ENCODE results near the gene SLC35D2.
"Not testable (repeated sequence)": the region's sequence is repeated elsewhere in the genome, so short reads cannot be mapped to it uniquely, and the experiment has no call there.

SLC35D2 gene

DNA sequence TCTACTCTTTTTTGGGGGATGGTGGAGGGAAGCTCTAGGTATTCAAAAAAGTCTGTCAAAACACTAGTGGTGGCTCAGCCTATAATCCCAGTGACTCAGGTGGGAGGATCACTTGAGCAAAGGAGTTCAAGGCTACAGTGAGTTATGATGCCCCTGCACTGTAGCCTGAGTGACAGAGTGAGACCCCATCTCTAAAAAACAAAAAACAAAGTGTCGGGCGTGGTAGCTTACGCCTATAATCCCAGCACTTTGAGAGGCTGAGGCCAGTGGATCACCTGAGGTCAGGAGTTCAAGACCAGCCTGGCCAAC, 15.8 kb upstream of the SLC35D2 start:
- DNase-seq = no peak

DNA sequence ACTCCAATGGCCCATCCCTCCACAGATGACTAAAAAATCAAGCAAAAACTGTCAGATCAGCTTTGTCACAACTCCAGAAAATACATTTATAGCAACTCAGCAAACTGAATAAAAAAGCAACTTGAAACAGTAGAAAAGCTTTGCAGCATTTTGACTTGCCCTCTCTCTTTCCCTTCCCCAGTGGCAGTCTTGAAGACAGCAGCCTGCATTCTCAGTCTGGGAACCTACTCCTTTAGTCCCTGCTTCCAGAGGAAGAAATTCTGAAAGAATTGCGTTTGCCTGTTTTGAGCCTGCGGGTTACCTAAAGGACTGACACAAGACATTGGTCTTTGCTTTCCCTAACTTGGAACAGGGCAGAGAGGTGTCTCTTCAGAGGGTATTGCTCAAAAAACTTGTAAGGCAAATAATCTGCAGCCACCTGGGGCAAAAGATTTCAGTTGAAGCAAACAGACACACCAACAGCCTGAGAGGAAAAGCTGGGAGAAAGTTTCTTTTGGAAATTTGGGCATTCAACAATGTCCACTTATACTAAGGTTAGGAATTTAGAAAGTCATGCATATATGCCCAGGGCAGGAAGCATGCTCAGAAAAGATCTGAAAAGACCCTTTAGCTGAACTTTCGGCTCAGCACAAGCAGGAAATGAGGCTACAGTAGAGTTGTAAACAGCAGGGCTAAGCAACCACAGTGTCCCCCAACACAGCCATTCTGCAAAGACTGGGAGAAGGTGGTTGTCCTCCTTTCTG, 15.2 kb upstream of the SLC35D2 start:
- DNase-seq = no peak

DNA sequence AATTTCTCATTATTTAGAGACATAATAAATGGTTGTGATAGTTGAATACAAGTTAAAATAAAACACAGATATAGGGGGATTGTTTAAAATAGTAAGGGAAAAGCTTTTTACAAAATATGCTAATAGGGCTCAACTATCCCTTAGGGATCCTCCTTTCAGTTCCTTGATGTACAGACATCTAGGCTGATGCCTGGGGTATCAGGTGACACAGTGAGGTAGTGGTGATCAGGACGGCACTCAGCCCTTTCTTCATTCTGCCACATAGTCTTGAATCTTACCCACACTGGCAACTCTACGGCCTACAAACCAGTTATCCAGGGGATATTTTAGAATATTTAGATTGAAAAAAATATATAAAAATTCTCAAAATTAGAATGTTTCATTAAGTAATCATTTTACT, 12.5 kb upstream of the SLC35D2 start:
- DNase-seq = no peak

DNA sequence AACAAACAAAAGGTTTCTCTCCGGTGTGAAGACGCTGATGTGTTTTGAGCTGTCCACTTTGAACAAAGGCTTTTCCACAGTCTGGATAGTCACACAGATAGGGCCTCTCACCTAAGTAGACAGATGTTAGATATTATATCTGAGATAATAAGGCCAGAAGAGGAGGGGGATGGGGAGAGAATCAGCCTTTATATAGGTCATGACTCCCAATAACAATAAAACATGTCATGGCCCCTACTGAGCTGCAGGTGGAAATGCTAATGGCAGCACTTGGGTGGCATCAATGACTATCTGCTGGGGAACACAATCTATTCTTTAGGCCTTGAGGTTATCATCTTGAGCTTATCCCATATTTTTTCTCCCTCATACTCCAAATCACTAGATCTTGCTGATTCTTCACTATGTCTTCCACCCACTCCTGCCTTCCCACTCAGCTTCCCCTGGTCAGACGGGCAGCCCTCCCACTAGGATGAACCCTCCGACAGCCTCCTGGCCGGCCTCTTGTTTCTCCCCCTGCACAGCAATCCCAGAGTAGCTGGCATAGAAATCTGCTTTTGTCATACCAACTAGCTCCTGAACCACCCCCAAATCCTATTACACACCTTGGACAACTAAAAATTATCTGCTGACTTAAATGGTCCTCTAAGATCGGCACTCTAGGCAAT, 11.5 kb upstream of the SLC35D2 start:
- DNase-seq = no peak

DNA sequence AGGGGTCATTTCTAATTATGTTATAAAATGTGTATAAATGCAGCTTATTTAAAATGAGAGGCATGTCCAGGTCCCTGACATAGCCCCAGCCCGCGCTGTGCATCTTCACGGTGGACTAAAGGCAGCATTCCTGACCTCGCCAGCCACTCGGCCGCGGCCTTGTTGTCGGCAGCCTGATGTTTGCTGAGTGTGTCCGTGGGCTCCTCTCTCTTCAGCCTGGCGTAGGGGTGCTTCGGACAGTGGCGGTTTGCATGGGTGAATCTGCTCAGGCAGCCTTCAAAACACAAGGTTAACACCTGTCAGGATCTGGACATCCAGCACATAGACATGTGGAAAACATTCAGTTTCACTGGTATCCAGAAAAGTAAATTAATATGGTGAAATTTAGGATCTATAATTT, 8.8 kb upstream of the SLC35D2 start:
- DNase-seq = no peak

DNA sequence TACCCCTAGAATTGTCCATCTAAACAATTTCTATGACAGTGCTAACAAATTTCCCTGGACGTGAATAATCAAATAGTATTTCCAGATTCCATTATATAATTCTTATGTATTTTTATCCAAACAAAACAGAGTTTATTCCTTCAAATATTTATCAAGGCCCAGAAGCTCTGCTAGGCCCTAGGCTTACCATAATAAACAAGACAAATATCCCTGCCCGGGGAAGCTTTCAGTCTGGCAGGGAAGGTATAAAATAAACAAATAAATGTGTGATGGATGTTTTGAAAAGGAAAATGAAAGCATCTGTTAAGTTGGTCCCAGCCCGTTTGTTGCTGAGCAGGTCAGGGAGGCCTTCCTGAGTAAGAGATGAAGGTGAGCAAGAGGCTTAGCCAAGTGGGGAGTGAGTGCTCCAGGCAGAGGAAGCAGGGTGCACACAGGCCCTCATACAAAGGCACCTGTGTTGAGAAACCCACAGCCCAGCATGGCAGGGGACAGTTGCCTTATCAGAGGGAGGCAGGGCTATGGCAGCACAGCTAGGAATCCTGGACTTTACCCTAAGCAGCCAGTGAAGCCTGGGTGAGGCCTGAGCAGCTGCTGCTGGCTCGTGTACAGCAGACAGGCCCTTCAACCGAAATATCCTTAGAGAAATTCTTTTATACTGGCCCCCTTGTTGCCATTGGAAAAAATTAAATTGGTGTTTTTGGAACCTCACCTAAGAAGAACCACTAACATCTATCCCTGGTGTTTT, 7.7 kb upstream of the SLC35D2 start:
- DNase-seq = no peak

DNA sequence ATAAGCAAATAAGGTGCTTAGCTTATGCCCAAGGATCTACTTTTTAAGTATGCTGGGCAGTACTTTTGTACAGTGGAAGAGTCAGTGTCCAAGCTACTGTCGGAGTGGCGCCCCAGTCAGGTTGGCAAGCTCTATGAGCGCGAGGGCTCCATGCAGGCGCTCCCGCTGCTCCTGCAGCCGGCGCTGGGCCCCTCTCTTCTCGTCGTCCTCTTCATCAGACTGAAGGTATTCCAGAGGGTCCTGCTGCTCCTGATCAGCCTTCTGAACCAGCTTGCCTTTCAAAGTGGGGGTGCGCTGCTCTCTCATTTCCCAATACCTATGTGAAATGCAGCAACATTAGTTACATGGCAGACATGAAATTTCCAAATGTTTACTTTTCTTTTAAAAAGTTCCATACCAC, 4.6 kb upstream of the SLC35D2 start:
- DNase-seq = no peak

DNA sequence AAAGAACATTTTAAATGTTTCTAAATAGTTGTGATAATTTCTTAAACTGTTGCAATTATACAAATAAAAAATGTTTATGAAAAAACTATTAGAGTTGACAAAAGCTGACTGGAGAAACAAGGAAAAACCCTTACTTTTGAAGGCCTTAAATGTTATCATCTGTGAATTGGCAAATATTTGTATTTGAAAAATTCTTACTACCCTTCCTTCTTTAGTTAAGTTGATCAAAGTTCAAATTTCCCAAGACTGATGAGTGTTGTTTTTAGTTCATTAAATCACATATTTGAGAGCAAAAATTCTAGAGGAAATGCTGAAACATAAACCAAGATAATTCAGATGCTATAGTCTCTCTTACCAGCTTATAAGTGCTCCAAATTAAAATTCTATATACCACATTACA, 2.6 kb upstream of the SLC35D2 start:
- no peak for DNase-seq

DNA sequence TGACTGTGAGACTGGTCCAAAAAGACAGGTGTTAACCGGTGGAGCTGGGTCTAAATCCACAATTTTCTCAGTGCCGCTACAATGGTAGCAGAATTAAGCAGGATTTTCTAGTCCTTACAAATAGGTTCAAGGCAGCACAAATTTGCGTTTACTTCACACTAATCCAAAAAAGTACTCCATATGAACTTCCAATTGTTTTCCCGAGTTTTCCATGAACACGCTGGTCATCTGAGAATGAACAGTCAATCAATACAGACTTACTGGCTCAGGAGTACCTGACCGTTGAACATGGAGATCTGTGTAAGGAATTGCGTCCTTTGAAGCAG, 709 bp downstream of the SLC35D2 start:
- DNase-seq = no peak

DNA sequence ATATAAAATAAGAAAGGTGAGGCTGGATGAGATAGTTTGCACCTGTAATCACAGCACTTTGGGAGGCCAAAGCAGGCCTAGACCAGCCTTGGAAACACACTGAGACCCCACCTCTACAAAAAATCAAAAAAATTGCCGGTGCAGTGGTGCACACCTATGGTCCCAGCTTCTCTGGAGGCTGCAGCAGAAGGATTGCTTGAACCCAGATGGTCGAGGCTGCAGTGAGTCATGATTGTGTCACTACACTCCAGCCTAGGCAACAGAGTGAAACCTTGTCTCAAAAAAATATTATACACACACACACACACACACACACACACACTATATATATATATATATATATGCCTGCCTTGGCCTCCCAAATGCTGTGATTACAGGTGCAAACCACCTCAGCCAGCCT, 1.3 kb downstream of the SLC35D2 start:
- no peak for DNase-seq

DNA sequence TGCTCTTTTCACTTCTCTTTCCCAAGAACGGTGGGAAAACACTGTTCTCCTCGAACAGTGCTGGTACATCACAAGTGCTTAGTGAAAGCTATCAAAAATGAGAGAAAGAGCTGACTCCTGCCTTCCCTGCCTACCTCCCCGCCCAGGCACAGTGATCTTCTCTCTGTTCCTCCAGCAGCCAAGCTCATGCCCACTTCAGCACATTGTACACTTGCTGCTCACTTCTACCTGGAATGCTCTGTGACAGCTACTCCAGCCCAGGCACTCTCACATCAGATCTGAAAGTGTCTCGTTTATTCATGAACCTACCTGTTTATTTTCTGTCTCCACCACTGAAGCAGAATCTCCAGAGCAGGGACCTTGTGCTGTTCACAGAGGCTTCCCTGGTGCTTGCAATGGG, 1.8 kb downstream of the SLC35D2 start:
- no peak for DNase-seq

DNA sequence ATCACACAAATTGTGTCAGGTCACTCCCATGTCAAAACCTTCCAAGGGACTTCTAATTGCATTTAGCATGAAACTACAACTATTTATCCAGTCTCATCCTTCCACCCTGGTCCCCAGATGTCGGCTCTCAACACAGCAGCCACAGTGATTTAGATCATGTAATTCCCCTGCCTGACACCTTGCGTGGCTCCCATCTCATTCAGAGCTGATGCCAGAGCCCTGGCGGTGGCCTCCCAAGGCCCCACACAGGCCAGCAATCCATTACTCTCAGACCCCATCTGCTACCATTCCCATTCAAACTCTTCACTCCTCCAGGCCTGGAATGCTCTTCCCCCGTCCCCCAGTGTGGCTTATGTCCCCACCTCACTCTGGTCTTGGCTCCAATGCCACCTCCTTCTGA, 2.4 kb downstream of the SLC35D2 start:
- DNase-seq = no peak

DNA sequence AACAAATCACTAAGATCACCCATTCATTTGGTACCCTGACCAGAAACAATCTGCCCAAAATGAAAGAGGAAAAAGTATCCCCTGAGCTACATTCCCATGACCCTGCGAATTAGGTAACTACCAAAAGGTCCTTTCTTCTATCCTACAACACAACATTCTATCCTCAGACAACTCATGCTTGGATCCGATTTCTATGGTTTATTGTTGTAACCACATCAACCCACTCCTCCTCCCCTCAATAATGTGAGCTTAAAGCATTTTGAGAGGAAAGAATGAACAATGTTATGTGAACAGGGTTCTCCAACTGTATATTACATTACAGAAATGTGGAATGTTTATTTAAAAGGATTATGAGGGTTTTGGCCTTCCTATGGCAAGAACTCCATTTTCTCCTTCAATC, 4.0 kb downstream of the SLC35D2 start:
- DNase-seq = no peak

DNA sequence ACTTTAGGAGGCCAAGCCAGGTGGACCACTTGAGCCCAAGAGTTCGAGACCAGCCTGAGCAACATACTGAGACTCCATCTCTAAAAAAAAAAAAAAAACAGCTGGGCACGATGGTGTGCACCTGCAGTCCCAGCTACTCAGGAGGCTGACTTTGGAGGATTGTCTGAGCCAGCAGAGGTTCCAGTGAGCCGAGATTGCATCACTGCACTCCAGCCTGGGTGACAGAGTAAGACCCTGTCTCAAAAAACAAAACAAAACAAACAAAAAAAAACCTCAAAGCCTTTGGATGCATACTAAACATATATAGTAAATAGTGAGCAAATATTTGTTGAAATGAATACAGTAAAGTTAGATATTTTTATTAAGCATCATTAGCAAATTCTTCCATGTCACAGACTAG, 5.3 kb downstream of the SLC35D2 start:
- no peak for DNase-seq

DNA sequence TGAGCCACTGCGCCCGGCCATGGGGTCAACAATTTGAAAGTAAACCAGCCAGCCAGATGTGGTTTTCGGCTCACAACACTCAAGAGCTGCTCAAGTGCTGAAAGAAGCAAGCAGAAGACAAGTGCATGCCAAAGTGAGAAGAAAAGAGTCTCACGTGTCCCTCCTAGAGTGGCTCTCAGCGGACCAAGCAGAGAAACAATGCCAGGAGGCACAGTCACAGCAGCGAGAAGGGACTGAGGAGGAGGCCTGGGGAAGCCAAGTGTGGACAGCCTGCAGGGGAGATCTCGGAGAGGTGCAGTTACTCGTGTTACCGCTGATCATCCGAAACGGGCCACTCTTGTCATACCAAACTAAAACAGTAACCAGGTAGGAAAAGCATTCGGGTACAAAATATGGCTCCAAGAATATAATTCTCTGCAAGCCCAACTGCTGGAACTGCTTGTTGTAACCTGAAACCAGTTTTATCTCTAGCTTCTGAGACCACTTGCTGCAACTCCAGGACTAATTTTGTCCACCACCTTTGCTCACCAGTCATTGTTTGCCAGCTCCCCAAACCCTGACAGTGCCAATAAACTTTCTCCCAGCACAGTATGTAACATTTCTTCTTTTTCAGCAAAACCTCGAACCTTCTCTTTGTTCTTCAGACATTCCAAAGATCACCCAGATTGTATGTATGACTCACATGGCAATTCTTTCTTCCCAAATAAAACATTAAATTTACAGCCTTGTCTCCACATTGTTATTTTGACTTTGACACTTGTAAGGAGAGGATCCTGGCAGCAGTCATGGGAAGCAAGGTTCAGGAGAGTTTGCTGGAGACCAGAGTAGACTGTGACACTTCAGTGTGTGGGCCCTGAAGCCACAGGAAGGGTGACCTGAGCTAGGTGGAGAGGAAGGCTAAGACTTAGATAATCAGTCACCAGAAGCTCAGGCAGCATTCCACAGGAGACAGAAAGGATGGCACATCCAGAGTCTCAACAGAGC, 6.3 kb downstream of the SLC35D2 start:
- DNase-seq = no peak

DNA sequence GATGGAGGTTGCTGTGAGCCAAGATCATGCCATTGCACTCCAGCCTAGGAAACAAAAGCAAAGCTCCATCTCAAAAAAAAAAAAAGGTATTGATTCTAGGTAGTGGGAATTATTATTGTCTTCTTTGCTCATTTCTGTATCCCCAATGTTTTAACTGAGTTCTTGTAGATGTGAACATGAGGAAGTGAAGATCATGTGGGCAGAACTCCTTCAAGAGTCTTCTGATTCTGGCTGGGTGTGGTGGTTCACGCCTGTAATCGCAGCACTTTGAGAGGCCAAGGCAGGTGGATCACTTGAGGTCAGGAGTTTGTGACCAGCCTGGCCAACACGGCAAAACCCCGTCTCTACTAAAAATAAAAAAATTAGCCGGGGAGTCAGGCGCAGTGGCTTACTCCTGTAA, 8.0 kb downstream of the SLC35D2 start:
- DNase-seq = not testable (repeated sequence)

DNA sequence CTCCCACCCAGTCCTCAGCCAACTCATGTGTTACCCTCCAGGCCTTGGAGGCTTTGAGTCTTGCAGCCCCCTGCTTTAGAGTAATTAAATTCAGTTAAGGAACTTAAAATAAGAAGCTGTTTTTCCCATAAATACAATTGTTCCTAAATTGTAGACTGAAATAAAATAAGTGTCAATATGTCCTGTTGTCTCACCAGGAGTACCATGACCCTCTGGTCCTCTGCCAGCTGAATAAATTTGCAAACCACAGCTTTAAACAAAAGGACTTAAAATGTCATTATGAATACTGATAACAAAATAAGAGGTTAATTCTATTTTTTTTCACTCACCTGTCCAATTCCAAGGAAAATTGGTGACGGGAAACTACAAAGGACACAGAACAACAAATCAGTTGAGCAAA, 15.6 kb downstream of the SLC35D2 start:
- DNase-seq = no peak

DNA sequence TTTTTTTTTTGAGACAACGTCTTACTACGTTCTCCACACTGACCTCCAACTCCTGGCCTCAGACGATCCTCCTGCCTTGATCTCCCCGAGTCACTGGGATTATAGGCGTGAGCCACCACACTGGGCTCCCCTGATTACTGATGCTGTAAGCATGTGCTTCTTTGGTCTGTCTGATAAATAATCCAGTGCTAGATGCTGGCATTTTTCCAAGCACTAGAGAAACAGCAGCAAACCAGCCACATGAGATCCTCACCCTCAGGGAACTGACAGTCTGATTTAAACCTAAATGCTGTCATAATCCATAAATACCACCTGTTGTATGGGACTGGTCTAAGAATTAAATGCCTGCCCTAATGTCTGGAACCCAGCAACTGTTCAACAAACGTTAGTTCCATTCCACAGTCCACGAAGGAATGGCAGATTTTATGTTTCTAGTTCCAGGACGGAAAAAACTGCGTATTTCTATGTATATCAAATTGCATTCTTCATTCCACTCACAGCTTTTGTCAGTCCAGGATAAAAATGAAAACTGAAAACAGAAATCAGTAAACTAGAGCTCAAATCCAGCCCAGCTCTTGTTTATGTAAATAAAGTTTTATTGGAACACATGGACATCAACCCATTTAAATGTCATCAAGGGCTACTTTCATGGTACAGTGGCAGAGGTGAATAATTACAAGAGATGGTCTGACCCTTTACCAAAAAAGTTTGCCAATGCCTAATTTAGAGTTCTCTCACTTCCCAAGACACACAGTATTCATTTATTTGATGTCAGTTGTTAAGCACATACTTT, 20.1 kb downstream of the SLC35D2 start:
- DNase-seq = no peak

DNA sequence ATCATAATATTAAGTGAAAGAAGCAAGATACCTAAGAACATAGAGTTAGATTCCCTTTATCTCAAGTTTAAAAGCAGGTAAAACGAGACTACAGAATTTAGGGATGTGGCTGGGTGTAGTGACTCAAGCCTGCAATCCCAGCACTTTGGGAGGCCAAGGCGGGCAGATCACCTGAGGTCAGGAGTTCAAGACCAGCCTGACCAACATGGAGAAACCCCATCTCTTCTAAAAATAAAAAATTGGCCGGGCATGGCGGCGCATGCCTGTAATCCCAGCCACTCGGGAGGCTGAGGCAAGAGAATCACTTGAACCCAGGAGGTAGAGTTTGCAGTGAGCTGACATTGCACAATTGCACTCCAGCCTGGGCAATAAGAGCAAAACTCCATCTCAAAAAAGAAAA, 21.4 kb downstream of the SLC35D2 start:
- DNase-seq = not testable (repeated sequence)

DNA sequence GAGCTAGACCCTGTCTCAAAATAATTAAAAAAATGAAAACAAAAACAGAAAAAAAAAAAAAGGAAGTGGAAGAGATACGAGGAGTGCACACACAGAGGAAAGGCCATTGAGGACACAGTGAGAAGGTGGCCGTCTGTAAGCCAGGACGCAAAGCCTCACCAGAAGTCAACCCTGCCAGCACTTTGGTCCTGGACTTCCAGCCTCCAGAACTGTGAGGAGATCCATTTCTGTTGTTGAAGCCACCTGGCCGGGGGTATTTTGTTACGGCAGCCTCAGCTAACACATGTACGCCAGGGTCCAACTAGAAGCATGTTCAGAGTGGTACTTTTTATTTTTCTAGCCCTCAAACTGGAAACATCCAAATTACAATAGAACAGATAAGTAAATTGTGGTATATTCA, 21.8 kb downstream of the SLC35D2 start:
- DNase-seq = no peak

DNA sequence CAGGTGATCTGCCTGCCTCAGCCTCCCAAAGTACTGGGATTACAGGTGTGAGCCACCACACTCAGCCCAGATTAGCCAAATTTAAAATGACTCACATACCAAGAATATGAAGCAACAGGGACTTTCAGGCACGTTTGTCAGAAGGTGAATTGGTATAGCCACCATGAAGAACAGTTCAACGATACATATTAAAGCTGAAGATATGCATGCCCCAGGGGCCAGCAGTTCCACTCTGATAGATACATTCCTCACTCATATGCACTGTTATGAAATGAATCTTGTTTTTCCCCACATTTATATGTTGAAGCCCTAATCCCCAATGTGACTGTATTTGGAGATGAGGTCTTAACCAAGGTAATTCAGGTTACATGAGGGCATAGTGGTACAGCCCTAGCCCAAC, 22.5 kb downstream of the SLC35D2 start:
- no peak for DNase-seq

DNA sequence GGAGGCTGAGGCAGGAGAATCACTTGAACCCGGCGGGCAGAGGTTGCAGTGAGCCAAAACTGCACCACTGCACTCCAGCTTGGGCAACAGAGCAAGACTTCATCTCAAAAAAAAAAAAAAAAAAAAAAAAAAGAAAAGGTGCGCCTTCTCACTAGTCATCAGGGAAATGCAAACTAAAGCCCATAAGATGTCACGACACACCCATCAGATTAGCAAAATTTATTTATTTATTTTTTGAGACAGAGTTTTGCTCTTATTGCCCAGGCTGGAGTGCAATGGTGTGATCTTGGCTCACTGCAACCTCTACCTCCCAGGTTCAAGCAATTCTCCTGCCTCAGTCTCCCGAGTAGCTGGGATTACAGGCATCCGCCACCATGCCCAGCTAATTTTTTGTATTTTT, 23.0 kb downstream of the SLC35D2 start:
- not testable (repeated sequence) for DNase-seq
